Right kidney (tissue), 1 donor: ENCODE results near the gene PCGF6.

Experiments used
- DNase-seq: peaks from one replicate; pipeline ENCODE4 v3.0.0-alpha.2; 2016

PCGF6 gene

DNA sequence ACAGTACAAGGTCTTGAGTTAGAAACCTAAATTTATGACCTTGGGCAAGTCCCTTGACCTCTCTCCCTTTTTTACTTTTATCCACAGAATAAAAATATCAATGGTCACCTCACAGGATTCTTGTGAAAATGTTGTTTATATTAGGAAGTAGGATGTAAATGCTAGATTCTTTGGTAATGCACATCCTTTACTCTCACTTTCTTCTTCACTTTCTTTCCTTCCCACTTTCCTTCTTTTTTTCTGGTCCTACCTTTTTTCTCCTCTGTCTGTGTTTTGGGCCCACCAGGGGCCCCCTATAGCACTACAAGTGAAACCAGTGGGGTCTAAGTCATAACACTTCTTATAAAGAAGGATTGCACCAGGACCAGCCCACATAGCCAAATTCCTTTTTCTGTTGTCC lies 93.1 kb downstream of the PCGF6 start:
- no peak for DNase-seq

DNA sequence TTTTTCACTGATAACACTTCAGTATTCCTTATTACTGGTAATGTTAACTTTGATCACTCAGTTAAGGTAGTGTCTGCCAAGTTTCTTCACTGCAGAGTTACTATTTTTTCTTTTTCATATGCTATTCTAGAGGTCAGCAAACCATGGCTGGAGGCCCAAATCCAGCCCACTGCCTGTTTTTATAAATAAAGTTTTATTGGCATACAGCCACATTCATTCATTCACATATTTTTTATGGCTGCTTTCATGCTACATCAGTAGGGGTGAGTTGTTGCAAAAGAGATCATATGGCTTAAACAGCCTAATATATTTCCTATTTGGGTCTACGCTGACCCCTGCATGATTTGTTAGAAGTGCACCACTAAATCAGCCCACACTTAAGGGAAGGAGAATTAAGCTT lies 94.3 kb downstream of the PCGF6 start:
- no peak for DNase-seq

DNA sequence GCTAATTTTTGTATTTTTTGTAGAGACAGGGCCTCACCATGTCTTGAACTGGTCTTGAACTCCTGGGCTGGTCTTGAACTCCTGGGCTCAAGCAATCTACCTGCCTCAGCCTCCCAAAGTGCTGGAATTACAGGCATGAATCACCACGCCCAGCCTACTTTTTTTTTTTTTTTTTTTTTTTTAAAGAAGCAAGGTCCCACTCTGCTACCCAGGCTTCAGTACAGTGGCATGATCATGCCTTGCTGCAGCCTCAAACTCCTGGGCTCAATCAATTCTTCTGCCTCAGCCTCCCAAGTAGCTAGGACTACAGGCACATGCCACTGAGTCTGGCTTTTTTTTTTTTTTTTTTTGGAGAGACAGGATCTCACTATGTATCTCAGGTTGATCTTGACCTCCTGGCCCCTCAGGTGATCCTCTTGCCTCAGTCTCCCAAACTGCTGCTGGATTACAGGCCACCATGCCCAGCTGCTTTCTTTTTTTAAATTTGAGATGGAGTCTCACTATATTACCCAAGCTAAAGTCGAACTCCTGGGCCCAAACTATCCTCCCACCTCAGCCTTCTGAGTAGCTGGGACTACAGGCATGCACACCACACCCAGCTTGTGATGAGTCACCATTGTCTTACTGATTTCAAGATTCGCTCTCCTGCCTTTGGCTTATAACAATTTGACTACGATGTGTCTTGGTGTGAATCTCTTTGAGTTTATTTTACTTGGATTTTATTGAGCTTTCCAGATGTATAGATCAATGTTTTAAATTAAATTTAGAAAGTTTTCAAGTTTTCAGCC lies 96.2 kb downstream of the PCGF6 start:
- no peak for DNase-seq

DNA sequence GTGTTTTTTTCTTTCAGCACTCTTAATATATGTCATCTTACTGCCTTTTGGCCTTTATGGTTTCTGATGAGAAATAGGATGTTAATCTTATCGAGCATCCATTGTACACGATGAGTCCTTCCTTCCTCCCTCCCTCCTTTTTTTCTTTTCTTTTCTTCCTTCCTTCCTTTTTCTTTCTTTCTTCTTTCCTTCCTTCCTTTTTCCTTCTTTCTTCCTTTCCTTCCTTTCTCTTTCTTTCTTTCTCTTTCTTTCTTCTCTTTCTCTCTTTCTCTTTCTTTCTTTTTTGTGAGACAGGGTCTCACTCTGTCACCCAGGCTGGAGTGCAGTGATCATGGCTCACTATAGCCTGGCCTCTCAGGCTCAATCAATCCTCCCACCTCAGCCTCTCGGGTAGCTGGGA lies 96.8 kb downstream of the PCGF6 start:
- DNase-seq = no peak
